ENCODE data around the gene VEZF1. TPM values are rescaled to one million over a fixed set of nuclear protein-coding genes. Genes with fewer than 3 reads are reported as not detected.
A peak's percentile ranks its signal among the peaks of the same experiment; 100 is the strongest.

Gene VEZF1
- total RNA-seq, 1 donor from 2014 or later = 71.1 TPM

DNA sequence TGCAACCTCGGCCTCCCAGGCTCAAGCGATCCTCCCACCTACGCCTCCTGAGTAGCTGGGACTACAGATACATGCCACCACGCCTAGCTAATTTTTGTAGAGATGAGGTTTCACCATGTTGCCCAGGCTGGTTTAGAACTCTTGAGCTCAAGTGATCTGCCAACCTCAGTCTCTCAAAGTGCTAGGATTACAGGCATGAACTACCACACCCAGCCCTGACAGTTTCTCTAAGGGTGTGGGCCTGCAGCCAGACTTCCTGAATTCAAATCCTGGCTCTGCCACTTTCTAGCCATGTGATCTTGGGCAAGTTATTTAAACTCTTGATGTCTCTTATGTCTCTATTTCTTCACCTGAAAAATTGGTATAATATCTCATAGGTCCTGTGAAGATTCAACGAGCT, 38.4 kb downstream of the VEZF1 start:
- no peak for DNase-seq

DNA sequence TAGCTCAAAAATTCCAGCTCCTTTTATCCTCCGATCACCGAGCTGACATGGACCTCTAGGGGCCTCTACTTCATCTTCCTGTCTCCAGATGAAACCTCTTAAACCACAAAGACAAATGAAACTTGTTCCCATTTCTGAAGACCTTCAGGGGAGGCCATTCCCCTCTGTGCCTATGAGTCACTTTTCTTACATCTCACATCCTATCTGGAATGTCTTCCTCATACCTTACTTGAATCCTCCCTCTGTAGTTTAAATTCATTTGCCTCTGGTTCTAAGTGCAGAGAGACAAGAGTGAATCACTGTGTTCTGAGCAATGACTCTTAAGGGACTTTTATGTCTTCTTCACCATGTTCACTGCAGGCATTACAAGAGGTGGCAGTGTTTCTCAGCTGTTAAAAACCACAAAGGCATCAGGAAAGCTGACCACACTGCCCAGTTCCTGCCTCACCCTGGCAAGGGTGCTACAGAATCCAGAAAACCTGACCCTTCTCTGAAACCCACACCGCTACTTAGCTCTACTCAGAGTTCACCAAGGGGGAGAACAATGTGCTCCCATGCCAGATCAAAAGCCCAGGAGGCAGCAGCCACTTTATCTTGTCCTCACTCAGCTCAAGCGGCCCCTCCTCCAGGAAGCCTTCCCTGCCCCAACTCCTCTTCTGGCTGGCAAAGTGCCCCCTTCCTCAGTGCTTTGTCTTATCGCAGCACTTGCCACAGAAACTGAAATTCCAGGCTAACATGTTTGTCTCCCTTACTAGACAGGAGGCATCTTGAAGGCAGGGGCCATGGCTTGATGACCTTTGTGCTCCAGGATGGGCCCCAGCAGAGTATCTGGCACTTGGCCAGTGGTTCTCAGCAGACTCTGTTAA, 39.3 kb downstream of the VEZF1 start:
- no peak for DNase-seq

DNA sequence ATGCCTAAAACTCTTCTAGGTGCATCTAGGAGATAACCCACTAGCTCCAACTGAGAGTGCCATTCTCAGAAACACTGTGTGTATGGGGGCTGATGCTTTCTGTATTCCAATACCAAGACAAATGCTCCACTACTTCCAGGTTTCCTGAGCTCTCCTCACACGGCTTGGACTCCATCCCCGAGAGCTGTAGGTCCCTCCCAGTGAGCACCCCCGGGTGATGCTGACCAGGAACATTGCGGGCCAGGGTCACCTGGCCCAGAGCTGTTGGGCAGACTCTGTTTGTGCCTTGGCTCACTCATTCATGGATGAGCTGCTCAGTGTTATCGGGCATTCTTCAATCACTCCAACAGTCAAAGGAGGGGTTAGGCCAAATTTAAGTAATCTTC, 39.9 kb downstream of the VEZF1 start:
- DNase-seq = no peak

DNA sequence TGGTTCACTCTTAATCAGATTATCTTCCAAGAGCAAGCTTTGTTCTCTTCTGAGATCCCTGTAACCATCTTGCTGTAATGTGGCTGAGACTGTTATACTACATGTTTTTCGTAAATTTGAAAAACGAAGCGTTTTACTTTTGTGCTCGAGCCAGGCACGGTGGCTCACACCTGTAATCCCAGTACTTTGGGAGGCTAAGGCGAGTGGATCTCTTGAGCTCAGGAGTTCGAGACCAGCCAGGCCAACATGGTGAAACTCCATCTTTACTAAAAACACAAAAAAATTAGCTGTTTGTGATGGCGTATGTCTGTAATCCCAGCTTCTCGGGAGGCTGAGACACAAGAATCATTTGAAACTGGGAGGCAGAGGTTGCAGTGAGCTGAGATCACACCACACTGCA, 40.7 kb downstream of the VEZF1 start:
- DNase-seq = no peak

DNA sequence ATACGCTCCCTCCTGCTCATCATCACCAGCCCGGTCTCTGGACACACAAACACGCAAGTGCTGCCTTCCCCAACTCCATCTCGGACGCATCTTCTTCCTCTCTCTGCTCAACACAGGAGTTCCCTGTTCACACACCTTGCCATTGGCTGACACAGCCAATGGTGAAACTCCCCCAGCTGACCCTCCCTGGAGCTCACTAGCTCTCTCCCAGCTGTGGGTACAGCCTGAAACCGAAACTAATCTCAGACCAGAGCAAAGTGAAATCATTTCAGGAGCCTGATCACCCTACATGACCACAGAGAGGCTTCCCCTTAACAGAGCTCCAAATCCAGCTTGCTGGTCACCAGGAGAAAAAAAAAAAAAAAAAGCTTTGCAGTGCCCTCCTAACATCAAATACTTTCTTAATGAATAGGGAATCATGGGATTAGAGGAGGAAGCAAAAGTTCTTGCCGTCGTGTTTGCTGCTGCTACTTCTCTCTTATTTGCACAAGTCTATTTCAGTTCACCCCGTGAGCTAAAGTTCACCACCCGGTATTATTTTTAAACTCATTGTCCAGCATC, 41.2 kb downstream of the VEZF1 start:
- peak; percentile 37 for DNase-seq

DNA sequence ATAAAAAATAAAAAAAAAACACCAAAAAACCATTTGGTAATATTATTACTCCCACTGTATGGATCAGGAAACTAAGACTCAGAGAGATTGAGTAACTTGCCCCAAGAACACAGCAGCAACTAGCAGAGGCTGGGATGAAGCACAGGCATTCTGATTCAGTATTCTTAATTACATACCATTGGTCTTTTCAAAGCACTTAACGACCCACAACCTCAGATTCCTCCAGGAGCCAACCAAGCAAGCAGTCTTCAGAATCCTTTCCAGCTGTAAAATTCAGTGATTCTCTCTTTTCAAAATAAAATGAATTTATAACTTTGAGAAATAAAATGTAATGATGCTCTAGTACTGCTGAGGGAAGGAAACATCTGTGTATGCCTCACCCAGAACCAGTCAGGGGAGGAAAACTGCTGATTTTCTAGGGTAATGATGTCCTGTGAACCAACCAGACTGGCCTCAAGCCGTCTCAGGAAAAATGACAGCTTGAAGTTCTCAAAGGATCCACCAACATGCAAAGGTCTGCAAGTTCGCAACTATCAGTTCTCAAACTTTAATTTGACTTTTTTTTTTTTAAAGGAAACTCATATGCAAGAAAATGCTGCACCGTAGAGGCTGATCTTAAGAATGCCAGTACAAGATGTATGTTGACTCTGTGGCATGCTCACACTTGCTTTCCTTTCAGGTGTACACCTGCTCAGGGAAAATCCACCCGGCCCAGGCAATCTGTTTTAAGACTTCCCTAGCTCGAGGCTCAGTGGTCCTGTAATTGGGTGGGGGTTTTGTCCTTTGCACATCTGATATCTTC, 41.9 kb downstream of the VEZF1 start:
- no peak for DNase-seq

DNA sequence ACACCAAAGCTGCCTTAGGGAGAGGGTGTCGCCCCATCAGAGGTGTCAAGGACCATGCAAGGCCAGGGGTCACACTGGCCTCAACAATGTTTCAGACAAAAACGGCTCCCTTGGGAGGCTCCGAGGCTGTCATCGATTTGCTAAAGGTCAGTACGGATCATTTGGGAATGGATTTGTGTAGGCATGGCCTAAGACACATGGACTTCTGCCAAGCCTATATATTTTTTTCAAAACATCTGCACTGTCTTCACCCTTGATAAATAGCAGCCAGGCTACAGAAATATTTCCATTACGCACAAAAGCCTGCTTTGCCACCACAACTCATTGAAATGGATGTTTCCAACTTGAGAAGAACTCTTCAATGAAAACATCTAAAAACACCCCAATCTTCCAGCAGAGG, 43.1 kb downstream of the VEZF1 start:
- DNase-seq = no peak

DNA sequence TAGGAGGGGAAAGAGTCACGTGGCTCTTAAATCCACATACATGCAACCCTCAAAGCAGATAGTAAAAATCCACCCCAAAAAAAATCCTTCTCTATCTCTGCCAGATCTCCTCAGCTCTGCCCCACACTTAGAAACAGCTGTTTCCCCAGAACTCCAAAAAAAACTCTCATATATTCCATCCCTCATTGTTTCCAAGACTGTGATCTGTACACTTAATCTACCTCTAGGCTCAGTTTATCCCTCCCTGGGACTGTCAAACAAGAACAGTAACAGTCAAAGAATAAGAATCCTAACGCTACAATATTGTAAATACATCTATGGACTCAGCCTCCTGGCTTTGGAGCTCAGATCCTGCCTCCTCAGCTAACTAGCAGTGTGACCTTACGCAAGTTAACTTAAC, 44.4 kb downstream of the VEZF1 start:
- no peak for DNase-seq

DNA sequence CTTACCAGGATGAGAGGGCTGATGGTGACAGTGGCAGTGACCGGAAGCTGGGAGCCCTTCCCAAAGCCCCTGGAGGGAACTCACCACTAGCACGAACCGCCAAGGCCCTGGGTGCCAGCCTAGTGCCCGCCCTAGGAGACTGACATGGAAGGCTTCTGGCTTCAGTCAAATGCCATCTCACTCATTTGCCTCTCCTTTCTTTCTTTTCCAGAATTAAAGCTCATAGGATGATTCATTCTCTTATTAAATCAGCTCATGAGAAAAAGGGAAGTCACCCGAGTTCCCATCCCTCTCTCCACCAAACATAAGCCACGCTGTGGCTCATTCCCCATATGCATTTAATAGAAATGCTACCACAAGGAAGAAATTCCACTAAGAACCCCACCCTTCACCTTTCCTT, 44.9 kb downstream of the VEZF1 start:
- DNase-seq = no peak

DNA sequence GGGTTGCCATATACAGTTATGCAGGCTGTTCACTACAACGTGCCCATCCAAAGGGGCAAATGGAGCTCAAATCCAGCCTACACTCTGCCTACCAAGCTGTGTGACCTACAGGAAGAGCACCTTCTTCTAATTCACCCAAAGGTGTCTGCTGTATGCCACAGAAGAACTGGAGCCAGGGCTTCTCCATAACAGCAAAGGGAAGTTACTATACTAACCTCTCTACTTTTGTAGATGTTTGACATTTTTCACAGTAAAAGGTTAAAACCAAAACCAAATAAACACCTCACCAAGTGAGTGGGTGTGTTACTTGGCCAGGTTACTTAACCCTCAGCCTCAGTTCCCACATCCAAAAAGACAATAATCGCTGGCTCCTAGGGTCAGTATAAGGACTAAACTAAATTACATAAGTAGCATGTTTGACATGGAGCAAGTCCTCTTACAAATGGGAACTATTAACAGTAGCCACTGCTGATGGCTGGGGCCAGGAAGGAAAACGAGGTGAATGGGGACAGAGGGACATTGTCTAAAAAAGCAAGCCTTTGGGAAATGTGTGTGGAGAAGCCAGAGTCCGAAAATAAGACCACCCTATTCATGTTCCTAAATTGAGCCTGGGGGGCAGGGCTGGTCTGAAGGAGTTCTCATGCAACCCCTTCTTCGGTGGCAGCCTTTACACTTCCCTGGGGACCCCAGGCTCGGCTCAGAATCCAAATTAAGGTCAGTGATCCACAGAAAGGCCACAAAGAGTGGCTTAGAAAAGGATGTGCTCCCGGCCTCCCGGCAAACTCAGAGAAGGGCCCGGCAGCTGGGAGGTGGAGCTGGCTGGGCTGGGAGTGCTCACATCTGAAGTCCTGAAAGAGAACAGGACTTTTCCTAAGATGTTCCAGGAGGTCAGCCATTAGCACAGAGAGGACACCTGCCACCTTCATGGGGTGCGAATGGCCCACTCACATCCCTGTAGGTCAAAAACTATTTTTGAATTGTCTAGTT, 46.4 kb downstream of the VEZF1 start:
- no peak for DNase-seq

DNA sequence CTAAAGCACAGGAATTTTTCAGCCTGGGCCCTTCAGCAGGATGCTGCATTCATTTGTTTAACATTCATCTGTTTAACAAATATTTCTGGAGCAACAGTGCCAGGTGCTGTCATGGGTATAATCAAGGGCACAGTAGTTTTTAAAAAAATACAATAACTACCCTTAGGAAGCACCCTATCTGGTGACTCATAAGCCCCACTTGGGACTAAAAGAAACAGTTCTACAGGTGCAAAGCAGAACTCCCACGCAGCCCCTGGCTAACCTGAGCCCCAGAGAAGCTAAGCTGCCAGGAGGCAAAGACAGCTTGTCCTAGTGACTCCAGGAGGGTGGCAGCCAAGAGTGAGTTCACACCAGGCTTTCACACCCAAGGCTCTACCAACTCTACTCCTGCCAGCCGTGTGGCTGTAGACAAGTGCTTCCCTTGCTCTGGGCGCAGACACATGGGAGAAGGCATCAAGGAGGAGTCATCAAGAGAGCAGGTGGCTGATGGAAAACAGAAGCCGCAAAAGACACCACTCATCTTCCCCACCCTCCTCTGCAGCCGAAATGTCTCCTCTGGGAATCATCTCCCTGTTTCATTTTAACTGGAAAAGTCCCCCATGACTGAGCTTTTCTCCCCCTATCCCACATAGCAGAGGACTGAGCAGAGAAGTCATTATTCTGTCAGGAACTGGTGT, 47.3 kb downstream of the VEZF1 start:
- DNase-seq = no peak

DNA sequence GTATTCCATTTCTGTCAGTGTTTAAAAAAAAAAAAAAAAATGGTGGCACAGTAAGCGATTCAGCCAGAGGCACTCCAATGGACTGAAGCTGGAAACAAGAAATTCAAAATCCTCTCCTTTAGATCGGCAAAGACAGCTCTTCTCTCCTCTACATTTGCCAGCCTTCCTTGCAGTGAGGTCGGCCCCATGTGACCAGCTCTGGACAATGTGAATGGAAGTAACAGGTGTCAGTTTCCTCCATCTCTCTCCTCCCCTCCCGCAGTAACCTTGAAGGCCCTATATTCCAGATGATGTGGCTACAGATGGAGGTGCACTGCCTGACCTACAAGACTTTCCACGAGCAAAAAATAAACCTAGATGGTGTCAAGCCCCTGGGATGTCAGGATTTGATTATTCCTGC, 47.8 kb downstream of the VEZF1 start:
- no peak for DNase-seq

DNA sequence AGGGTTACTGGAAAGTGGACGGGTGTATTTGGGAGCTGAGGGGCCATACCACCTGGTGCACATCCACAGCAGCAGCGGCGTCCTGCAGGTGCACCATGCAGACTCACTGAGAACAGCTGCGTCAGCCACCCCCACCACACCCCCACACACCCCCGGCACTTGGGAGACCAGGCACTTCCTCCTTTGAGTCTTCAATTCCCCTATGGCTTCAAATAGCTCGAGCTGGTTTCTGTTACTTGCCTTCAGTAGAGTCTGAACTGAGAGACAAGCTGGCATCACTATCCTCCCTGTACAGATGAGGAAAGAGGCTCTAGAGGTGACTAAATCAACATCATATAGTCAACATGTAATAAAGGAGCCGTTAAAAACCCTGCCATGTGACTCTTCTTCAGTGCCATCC, 48.3 kb downstream of the VEZF1 start:
- no peak for DNase-seq

DNA sequence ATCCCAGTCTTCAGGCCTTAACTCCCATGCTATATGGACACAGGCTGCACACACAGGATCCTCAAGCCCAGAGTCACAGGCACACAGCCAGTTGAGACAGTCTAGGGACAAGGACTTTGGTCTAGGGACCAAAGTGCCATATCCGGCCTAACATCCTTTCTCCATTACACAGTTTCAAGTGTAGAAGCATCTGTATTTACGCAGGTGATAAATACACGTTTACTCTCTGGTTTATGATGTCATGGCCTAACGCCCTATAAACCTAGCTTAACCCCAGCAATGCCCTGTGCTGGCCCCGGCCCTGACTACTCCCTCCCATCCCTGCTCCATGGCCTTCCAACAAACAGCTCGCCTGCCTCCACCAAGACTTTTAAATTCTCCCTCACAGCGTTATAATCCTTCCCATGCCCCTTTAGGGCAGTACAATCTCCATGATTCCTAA, 50.0 kb downstream of the VEZF1 start:
- no peak for DNase-seq

DNA sequence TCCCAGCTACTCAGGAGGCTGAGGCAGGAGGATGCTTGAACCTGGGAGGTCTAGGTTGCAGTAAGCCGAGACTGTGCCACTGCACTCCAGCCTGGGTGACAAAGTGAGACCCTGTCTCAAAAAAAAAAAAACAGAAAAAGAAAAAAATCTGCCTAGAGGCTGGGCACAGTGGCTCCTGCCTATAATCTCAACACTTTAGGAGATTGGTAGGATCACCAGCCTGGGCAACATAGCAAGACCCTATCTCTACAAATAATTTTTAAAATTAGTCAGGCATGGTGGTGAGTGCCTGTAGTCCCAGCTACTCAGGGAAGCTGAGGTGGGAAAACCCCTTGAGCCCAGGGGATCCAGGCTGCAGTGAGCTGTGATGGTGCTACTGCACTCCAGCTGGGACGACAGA, 50.6 kb downstream of the VEZF1 start:
- DNase-seq = no peak

DNA sequence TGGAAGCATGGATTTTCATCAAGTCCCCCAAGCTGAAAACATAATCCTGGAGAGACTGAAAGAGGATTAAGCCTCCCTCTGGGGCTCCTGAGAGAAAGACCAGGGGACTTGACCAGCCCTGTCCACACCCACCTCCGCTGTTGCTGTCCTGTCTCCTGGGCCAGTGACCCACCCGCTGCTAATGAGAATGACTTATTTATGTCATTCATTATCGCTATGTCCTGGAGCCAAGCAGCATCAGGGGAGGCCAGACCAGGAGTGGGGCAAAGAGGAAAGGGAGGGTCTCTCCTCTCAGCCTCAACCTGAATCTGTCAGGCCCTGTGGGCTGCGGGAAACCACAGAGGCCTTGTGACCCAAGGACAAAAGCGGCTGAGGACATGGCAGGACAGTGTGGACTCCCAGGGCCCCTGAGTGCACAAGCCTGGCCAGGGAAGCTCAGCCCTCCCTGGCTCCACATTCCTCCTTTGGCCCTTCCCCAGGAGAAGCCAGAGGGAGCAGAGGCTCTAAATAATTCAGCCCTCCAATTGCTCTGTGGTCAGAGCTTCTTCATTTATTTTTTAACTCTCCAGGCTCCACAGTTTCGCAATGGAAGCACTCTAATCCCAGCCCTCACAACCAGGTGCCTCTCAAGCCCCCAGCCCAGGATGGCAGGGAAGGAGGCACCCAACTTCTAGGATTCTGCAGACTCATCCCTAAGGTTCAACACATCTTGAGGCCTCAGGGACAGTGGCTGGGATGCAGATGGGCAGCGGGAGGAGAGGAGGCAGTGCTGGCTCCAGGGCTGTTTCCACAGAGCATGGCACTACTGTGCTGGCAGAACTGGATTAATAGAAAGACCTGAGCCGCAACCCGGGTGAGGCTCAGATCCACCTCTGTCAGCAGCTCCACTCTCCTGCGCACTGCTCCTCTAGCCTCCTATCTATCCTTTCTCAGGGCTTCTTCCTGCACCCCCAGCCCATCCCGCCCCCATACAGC, 51.9 kb downstream of the VEZF1 start:
- DNase-seq = no peak

DNA sequence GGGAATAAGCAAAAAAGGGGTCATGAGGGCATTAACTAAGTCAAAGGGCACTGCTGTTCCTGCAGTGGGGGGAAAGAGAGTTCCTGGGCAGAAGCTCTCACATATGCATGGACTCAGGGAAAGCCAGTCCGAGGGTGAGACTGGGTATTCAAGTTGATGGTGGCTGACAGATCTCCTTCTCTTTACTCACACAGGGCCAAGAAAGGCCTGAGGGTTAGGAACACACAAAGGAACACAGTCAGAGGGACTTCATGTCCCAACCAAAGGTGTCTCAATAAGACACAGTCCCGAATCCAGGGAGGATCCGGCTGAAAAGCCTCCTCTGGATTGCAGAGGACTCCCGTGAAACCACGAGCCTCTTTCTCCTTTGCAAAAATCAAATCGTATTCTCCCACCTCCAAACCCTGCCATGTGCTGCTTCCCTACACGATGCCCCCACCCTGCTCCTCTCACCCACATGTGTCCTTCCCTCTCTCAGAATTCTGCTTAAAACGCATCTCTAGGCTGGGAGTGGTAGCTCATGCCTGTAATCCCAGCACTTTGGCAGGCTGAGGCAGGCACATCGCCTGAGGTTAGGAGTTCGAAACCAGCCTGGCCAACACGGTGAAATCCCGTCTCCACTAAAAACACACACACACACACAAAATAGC, 56.4 kb downstream of the VEZF1 start:
- DNase-seq = no peak

DNA sequence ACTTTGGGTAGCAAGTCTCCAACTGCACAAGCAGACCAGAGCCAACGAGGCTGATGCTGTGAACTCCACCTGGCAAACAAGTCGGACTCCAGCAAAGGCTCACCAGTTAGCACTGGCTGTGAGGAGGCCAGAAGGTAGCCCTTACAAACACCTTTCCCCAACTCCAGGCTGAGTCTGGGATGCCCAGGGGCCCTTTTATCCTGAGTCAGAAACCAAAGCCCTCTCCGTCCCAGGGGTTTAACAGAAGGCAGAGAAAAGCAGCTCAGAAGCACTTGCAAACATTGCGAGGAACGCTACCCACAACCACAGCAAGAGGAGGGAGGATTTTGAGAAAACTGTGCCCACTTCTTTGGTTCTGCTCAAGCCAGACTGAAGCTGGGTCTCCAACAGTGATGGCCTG, 57.8 kb downstream of the VEZF1 start:
- DNase-seq = no peak

DNA sequence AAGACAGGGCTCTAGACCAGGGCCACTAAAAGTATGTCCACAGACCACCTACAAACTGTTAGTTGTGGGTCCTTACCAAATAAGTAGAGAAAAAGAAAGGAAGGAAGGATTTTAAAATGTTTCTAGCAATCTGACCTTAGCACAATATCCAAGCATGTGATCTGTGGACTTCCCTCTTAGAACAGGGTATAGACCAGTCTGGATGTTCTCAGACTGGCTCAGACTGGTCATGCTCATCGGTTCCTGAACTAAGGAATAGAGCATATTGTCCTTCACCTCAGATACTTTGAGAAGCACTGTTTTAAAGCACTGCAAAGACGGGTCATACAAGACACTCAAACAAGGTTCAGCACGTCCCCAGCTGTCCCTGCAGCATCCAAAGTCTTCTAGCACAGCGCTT, 58.7 kb downstream of the VEZF1 start:
- no peak for DNase-seq

DNA sequence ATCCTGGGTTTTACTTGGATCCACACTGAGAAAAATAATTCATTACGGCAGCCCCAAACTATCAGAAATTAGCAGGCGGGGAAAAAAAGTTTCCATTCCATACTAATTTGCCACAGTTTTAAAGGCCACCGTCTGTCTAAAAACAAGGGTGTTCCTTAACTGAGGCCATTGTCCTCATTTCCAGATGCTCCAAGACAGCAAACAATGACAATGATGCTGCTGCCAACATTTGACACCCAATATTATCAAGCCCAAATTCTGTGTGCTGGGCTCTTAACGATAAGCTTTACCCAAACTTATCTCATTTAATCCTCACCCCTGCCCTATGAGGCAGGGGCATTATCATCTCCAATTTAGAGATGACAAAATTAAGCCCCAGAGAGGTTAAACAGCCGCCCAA, 59.1 kb downstream of the VEZF1 start:
- DNase-seq = no peak
